GM21723 (cell line): ENCODE measurements around the gene GGA3.
A peak's percentile ranks its signal among the peaks of the same experiment; 100 is the strongest.
"Not testable (repeated sequence)": the region's sequence is repeated elsewhere in the genome, so short reads cannot be mapped to it uniquely, and the experiment has no call there.

ENCODE experiments used
- ATAC-seq: cut with Tn5 transposase; IDR thresholded peaks from one replicate; pipeline ENCODE4 v1.9.1; 2021; ENCODE audit warnings: mild to moderate bottlenecking, moderate library complexity; ENCODE audit not compliant: unreplicated experiment

The GGA3 gene

GRCh38 chr17:75228305-75228704 lies 33.1 kb downstream of the GGA3 start:
- no peak for ATAC-seq

- no peak for ATAC-seq
Measured at GRCh38 chr17:75227729-75228128, 33.7 kb downstream of the GGA3 start.

GRCh38 chr17:75225016-75225415 lies 36.4 kb downstream of the GGA3 start:
- ATAC-seq, result no peak

DNA sequence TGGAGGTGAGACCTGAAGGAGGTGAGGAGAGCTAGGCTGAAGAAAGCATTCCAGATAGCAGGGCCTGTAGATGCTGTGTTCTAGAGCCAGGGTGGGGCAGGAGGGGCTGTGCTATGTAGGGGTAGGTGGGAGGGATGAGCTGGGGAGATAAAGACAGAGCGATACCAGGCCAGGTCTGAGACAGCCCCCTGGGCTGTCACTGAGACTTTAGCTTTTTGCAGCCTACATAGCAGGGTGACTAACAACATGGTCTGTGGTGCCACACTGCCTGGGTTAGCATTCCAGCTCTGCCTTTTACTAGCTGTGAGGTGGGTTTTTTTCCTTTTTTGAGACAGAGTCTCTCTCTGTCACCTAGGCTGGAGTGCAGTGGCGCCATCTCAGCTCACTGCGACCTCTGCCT lies 41.6 kb downstream of the GGA3 start:
- ATAC-seq, result no peak

DNA sequence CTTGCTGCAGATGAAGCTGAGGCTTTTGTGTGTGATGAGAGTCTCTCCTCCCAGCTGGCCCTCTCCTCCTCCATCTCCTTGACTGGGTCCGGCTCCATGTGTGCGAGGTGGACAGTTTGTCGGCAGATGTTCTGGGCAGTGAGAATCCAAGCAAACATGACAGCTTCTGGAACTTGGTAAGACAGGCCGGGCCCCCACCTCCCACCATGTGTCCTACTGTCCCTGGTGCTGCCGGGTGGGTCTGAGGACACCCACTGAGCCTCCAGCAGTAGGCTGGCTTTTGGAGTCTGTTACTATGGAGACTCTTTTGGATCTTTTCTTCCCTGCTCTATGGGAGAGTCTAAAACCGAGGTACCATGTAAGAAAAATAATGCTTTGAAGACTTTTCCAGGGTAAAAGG lies 43.3 kb downstream of the GGA3 start:
- no peak for ATAC-seq

DNA sequence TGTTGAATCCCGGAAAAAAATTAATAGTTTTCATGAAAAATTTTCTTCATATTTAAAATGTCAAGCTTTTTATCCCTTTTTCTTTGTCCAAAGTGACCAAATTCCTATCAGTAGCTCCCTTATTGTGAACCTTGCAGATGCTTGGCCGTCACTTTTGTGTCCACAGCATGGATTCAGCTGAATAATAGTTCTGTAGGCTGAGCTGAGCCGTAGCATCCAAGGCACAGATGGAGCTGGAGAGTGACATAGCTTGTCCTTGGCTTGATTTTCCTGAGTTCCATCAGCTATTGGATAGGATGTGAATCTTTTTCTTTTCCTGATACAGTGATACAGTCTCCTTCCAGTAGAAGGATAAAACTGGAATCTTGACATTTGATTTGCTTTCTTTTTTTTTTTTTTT lies 52.3 kb downstream of the GGA3 start:
- ATAC-seq, result no peak

GRCh38 chr17:75208161-75208560 lies 53.2 kb downstream of the GGA3 start:
- no peak for ATAC-seq

GRCh38 chr17:75207760-75208159 lies 53.6 kb downstream of the GGA3 start:
- ATAC-seq, result no peak

DNA sequence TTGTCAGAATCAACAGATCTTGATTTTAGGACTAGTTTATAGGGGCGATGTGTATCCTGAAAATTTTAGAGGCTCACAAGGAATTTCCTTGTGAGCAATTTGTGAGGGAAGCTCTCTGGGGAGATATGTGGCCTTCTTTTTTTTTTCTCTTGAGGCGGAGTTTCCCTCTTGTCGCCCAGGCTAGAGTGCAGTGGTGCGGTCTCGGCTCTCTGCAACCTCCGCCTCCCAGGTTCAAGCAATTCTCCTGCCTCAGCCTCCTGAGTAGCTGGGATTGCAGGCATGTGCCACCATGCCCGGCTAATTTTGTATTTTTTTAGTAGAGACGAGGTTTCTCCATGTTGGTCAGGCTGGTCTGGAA lies 54.4 kb downstream of the GGA3 start:
- ATAC-seq, result not testable (repeated sequence)

- ATAC-seq, result no peak
Measured at GRCh38 chr17:75205793-75206163, 55.6 kb downstream of the GGA3 start.

- peak; percentile 70 for ATAC-seq
Measured at GRCh38 chr17:75205037-75205792, 56.2 kb downstream of the GGA3 start, which contains the start of gene NUP85. TSS of gene NUP85 (plus strand) at chr17:75205679. CDS start at chr17:75205762, 83 bp downstream.

DNA sequence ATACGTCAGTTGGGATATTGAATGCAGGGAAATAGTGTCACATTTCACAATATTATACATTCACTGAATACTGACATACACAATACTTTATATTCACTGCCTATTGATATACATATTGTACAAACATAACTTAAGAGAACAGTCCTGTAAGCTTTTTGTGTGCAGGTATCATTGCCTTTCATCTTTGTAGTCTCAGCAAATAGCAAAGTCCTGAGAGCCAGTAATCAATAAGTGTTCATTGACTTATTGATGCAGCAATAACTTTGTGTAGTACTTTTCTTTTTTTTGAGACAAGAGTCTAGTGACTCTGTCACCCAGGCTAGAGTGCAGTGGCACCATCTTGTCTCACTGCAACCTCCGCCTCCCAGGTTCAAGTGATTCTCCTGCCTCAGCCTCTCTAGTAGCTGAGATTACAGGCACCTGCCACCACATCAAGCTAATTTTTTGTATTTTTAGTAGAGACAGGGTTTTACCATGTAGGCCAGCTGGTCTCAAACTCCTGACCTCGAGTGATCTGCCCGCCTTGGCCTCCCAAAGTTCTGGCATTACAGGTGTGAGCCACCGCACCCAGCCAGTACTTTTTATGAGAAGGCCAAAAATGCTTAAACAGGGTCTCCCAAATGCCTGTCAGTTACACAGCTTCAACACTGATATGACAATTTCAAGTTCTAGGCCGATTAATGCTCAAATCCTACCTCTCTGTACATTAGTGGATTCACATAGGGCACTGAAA lies 61.4 kb downstream of the GGA3 start:
- ATAC-seq, result no peak

DNA sequence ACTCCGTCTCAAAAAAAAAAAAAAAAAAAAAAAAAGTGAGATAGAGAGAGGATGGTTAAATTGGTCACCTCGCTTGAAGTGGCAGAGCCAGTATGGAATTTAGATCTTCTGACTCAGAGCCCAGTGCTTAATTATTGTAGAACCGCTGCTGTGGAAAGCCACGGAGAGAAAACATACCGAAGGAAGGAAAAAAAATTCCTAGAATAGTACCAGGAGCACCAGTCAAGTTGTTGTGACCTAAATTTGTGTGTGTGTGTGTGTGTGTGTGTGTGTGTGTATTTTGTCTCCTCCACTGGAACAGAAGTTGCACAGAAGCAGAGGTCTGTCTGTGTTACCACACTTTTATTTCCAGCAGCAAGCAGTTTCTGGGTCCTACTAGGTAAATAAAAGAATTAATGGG lies 66.5 kb downstream of the GGA3 start:
- no peak for ATAC-seq

DNA sequence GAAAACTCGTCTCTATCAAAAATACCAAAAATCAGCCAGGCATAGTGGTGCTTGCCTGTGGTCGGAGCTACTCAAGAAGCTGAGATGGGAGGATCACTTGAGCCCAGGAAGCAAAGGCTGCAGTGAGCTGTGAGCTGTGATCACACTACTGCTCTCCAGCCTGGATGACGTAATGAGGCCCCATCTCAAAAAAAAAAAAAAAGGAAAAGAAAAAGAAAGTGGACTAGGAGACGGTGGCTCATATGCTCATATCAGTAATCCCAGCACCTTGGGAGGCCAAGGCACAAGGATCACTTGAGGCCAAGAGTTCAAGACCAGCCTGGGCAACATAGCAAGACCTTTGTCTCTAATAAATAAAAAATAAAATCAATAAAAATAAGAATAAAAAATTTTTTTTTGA lies 69.8 kb downstream of the GGA3 start:
- ATAC-seq, result no peak

DNA sequence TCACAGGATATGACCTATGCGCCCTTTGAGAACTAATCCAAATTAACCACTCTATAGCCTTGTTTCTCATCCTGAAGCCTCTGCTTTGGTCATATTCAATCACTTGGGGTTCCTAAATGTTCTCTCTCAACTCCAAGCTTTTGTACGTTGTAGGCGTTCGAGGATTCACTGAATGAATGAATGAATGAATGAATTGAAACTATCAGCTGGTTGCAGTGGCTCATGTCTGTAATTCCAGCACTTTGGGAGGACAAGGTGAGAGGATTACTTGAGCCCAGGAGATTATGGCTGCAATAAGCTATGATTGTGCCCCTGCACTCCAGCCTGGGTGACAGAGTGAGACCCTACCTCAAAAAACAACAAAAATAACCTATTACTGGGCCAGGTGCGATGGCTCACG lies 72.8 kb downstream of the GGA3 start:
- no peak for ATAC-seq
